Uterus (tissue), 4 donors: Measurements from ENCODE around the gene ABI3BP. TPM values are rescaled to one million over a fixed set of nuclear protein-coding genes. Genes with fewer than 3 reads are reported as not detected.

Experiments used
- DNase-seq, 2 donors: peaks; one replicate each; pipeline ENCODE4 v3.0.0-alpha.2; 2019 to 2020
- H3K27ac ChIP-seq, 2 donors: fragments of 200-600 bp; sonication (generic); 1 replicate in 1 of 2; 2 replicates in 1 of 2; pipeline ENCODE4 v1.5.1; 2016 to 2018
- H3K27me3 ChIP-seq, 2 donors: fragments of 200-600 bp; sonication (generic); one replicate each; pipeline ENCODE4 v1.5.1; 2018 to 2019; ENCODE audit warnings: control low read depth in 1 of 2
- H3K36me3 ChIP-seq, 2 donors: fragments of 200-600 bp; sonication (generic); one replicate each; pipeline ENCODE4 v1.5.1; 2019; ENCODE audit warnings: control low read depth in 1 of 2
- H3K4me1 ChIP-seq, 2 donors: fragments of 200-600 bp; sonication (generic); one replicate each; pipeline ENCODE4 v1.5.1; 2018 to 2019; ENCODE audit warnings: control low read depth in 1 of 2
- H3K4me3 ChIP-seq, 2 donors: fragments of 200-600 bp; sonication (generic); 1 replicate in 1 of 2; 2 replicates in 1 of 2; pipeline ENCODE4 v1.5.1; 2018 to 2019; ENCODE audit warnings: mild to moderate bottlenecking in 1 of 2
- H3K9me3 ChIP-seq, 2 donors: fragments of 200-600 bp; sonication (generic); one replicate each; pipeline ENCODE4 v1.5.1; 2019; ENCODE audit warnings: control low read depth in 1 of 2
- CTCF ChIP-seq, 4 experiments: fragments of 200-600 bp in 2 of 4; fragments of 450-650 bp in 2 of 4; sonication (generic) in 2 of 4; IDR thresholded peaks; one replicate each; pipeline ENCODE4 v1.5.1; 2016 to 2019; ENCODE audit warnings: antibody characterized with exemption in 4 of 4, mild to moderate bottlenecking in 2 of 4, moderate library complexity in 1 of 4
- POLR2A ChIP-seq, 2 donors: fragments of 450-650 bp; IDR thresholded peaks; one replicate each; pipeline ENCODE4 v1.6.1; 2016; ENCODE audit warnings: antibody characterized with exemption in 2 of 2, mild to moderate bottlenecking in 1 of 2, moderate library complexity in 1 of 2
- intact Hi-C: fragments of 100-400 bp; cut with DNase I; formaldehyde crosslinking; loops from one replicate; pipeline ENCODE4 v1.15.1; 2023; ENCODE audit warnings: low total_unique reads
- total RNA-seq, 4 donors: library from RNA; depleted of rRNA in 3 of 4; stranded (reverse); fragments of >200 nt in 3 of 4; gene quantifications; one replicate each; pipeline versions ENCODE4 v1.1.0 to v1.2.4, GENCODE V29; 2014 to 2023
- donor health status: DM: yes; HTN: yes; CAD: no.

ABI3BP gene
- total RNA-seq, 4 donors from 2014 or later = 38.8 to 156 (median 89.2) TPM

GRCh38 chr3:100815583-100815982, 177.6 kb downstream of the ABI3BP start:
- no peak overlapping the region for H3K4me3 ChIP-seq
- intact Hi-C loops = no loop called here
- no peaks in the 10 kb centered on the region for H3K9me3 ChIP-seq
- DNase-seq = no peak
- no peaks in the 10 kb centered on the region for H3K36me3 ChIP-seq
- TF ChIP-seq CTCF (IDR thresholded peaks at IDR 0.05) = no peak
- TF ChIP-seq POLR2A (IDR thresholded peaks at IDR 0.05) = no peak
- no peaks in the 10 kb centered on the region for H3K27me3 ChIP-seq
- H3K27ac ChIP-seq = no peak overlapping the region
- no peaks in the 10 kb centered on the region for H3K4me1 ChIP-seq

GRCh38 chr3:100813828-100814227, 179.4 kb downstream of the ABI3BP start:
- H3K27ac ChIP-seq = no peak overlapping the region
- DNase-seq = no peak
- intact Hi-C loops = no loop called here
- no peaks in the 10 kb centered on the region for H3K9me3 ChIP-seq
- TF ChIP-seq CTCF (IDR thresholded peaks at IDR 0.05) (no peak), POLR2A (IDR thresholded peaks at IDR 0.05) (no peak)
- H3K27me3 ChIP-seq = no peaks in the 10 kb centered on the region
- H3K4me3 ChIP-seq = no peak overlapping the region
- no peaks in the 10 kb centered on the region for H3K36me3 ChIP-seq
- H3K4me1 ChIP-seq = no peaks in the 10 kb centered on the region

- DNase-seq = no peak
- Histone ChIP-seq H3K4me1 (no peaks in the 10 kb centered on the region), H3K36me3 (no peaks in the 10 kb centered on the region), H3K27me3 (no peaks in the 10 kb centered on the region), H3K9me3 (no peaks in the 10 kb centered on the region), H3K4me3 (no peak overlapping the region), H3K27ac (no peak overlapping the region)
- TF ChIP-seq POLR2A (IDR thresholded peaks at IDR 0.05) (no peak), CTCF (IDR thresholded peaks at IDR 0.05) (no peak)
- intact Hi-C loops = no loop called here
Observed at GRCh38 chr3:100811779-100812507, 181.3 kb downstream of the ABI3BP start.

GRCh38 chr3:100810671-100811070, 182.6 kb downstream of the ABI3BP start:
- no peaks in the 10 kb centered on the region for H3K4me1 ChIP-seq
- no peaks in the 10 kb centered on the region for H3K27me3 ChIP-seq
- TF ChIP-seq POLR2A (IDR thresholded peaks at IDR 0.05) = no peak
- TF ChIP-seq CTCF (IDR thresholded peaks at IDR 0.05) = no peak
- no peak for DNase-seq
- H3K36me3 ChIP-seq = no peaks in the 10 kb centered on the region
- intact Hi-C loops = no loop called here
- H3K27ac ChIP-seq = no peak overlapping the region
- H3K9me3 ChIP-seq = no peaks in the 10 kb centered on the region
- no peak overlapping the region for H3K4me3 ChIP-seq

GRCh38 chr3:100804631-100805030, 188.6 kb downstream of the ABI3BP start:
- Histone ChIP-seq H3K9me3 (no peaks in the 10 kb centered on the region), H3K27me3 (no peaks in the 10 kb centered on the region), H3K27ac (no peak overlapping the region), H3K4me1 (no peaks in the 10 kb centered on the region), H3K4me3 (no peak overlapping the region), H3K36me3 (no peaks in the 10 kb centered on the region)
- DNase-seq = no peak
- intact Hi-C loops = loop anchor here (10.0 kb wide), 1 partner anchor 1100 kb away; no protein-coding TSS in a partner anchor
- TF ChIP-seq CTCF (IDR thresholded peaks at IDR 0.05) (no peak), POLR2A (IDR thresholded peaks at IDR 0.05) (no peak)
